ENCODE data around the gene CRBN.

The CRBN gene

GRCh38 chr3:3179407-3180094, at the start of gene CRBN:
TSS of gene CRBN (minus strand) at chr3:3179691. CDS start at chr3:3179687, 4 bp downstream.
- DNase-seq (ENCODE audit: low read depth): peak; percentile 61

DNA sequence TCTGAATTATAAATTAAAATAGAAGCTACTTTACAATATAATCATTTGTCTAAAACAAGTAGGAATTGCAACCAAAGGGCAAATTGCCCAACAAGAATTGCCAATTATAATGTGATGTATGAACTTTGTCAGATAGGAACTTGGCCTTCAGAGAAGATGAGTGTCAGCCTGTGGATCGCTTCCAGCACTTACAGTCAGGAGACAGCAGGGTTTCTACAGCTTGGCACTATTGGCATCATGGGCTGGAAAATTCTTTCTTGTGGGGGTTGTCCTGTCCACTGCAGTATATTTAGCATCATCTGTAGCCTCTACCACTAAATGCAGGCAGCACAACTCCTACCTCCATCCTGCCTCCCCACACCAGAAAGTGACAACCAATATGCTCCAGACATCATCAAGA, 48.1 kb upstream of the CRBN start:
- DNase-seq (ENCODE audit: low read depth): no peak

DNA sequence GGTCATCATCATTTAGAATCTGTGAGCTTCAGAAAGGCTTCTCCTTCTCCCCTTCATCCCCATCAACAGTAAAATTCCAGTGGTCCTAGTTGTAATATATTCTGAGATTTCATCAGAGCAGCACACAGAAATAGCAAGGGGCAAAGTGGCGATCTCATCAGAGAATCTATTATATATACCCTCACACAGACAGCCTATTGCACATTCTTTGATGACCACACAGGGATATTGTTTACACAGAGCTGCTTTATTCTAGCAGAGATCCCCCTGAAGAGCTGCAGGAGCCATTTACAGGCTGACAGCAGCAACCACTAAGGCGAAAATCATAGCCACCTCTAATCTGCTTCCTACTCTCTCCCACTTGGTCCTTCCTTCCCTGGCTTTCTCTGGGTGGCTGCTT, 42.0 kb upstream of the CRBN start:
- no peak for DNase-seq (ENCODE audit: low read depth)

DNA sequence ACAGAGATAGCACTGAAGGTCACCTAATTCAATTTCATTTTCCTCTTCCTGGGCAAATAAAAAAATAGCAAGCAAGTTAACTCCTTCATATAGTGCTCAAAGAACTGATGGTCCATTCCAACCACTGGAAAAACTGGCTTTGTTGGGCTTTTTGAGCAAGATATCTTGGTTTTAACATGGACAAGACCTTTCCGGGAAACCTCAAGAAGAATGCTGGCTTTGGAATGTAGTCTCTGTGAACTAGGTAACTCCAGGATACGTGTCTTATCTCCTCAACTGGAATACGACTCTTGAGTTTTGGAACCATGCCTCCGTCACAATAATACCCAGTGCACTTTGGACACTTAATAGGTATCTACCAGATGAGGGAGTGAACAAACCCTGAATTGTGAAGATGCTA, 36.9 kb upstream of the CRBN start:
- DNase-seq (ENCODE audit: low read depth): no peak

GRCh38 chr3:3212781-3213440, 33.4 kb upstream of the CRBN start:
- no peak for DNase-seq (ENCODE audit: low read depth)

DNA sequence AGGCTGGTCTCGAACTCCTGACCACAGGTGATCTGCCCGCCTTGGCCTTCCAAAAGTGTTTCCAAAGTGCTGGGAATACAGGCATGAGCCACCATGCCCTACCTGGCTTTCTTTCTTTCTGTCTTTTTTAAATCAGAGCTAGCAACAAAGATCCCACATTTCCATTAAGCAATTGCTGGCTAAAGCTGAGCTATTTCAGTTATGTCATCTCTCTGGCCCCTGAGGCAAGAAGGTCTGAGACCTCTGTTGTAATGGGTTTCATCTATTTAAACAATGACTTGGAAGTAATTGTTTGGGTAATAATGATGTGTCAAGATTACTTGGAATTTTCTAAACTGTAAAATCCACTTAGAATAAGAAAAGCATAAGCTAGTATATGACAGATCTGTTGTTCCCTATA, 30.2 kb upstream of the CRBN start:
- DNase-seq (ENCODE audit: low read depth): no peak

- DNase-seq (ENCODE audit: low read depth): no peak
Measured at GRCh38 chr3:3209057-3209456, 29.6 kb upstream of the CRBN start.

DNA sequence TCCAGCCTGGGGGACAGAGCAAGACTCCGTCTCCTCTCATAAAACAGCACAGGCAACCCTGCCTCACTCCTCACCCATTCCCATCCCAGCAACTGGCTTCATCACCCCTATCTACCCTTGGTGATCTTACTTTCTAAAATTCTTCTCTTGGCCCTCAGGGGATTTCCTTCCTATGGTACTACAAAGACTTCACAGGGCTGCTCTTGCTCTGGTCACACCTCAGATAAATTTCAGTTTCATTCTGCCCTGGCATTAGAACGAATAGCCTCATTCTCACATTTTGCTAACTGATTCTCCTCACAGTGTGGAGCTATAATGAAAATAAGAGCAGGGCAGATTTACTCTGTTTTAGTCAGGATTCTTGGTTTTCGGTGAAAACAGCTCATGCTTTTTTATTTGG, 22.1 kb upstream of the CRBN start:
- no peak for DNase-seq (ENCODE audit: low read depth)

GRCh38 chr3:3200632-3201212, 21.2 kb upstream of the CRBN start:
- peak; percentile 56 for DNase-seq (ENCODE audit: low read depth)

GRCh38 chr3:3199306-3199705, 19.8 kb upstream of the CRBN start:
- no peak for DNase-seq (ENCODE audit: low read depth)

GRCh38 chr3:3196148-3196861, 16.8 kb upstream of the CRBN start:
- no peak for DNase-seq (ENCODE audit: low read depth)

- DNase-seq (ENCODE audit: low read depth): no peak
Measured at GRCh38 chr3:3194861-3195260, 15.4 kb upstream of the CRBN start.

- DNase-seq (ENCODE audit: low read depth): no peak
Measured at GRCh38 chr3:3192286-3192675, 12.8 kb upstream of the CRBN start.

DNA sequence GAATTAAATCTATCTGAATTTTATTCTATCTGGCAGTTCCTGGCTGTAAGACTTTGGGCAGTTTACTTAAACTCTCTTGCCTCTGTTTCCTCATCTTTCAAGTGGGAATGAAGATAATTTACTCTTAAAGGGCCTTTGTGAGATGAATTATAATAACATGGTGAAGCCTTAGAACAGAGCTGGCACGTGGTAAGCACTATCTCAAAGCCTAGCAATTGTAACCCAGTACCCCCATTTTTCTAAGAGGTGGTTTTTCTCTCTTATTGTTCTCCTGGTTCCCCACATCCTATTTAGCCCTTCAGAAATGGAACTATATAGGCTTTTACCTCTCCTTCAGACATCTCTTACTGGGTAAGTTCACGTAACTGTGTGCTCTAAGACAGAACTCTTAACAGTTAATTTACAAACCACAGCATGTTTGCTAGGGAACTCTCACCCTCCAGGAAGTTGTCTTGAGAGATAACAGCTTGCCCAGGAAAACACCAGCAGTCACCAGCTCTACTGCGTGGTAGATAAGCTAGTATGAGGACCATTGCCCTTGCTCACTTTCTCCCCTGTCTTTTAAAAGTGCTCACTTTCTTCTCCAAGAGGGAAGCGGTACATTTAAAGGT, 12.3 kb upstream of the CRBN start:
- DNase-seq (ENCODE audit: low read depth): no peak

GRCh38 chr3:3189961-3190360, 10.5 kb upstream of the CRBN start:
- DNase-seq (ENCODE audit: low read depth): no peak

DNA sequence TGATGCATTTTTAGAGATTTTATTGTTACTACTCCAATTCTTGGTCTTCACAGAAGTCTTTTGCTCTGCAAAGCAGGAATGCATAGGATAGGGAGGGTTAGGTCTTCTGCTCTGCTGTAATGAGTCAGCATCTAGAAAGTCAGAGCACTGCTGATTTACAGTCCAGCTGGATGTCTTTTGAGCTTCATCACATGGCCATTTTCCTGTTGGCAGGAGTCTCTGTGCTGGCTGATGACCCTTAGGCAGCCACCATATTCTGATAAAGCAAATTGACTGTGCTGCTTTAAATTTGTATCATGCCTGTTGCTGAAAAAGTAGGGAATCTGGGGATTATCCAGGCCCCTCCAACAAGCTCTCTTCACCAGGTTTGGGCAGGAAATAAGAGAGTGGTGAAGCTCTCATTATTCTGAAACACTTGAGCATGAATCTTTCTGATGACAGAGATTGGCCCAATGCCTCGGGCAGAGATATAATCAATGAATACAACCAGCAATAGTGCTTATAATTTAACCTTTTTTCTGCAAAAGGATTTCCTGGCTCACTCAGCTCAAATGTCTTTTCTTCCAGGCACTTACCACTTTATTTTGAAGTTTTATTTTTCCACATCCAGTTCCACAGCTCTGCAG, 9.7 kb upstream of the CRBN start:
- DNase-seq (ENCODE audit: low read depth): no peak

GRCh38 chr3:3184876-3185275, 5.4 kb upstream of the CRBN start:
- no peak for DNase-seq (ENCODE audit: low read depth)

GRCh38 chr3:3180456-3180855, 965 bp upstream of the CRBN start:
- no peak for DNase-seq (ENCODE audit: low read depth)

GRCh38 chr3:3178498-3179328, 778 bp downstream of the CRBN start:
- DNase-seq (ENCODE audit: low read depth): no peak

DNA sequence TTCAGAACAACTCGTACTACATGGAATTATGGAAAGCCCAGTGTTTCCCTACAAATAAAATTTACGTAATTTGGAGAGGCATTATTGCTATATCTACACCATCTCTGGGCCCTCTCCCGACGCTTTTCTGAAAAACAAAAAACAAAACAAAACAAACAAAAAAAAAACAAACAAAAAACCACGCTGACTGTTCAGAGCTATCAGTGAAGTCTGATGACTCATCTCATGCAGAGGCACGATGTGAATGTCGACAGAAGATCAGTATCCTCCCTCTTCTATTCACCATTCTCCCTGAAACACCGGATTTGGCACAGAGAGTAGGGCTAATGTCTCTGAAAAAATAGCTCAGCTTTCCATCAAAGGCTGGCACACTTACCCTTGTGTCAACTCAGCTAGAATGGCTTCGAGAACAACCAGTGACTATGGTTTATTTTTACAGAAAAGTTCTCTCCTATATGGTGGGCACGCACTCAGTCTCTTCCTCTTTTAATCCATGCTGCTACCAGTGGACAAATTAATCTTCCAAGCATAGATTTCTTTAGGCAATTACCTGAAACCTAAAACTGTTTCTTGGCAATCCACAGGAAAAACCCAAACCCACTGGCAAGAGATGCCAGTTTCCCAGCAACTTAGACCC, 1.5 kb downstream of the CRBN start:
- DNase-seq (ENCODE audit: low read depth): no peak

GRCh38 chr3:3172627-3173026, 6.9 kb downstream of the CRBN start:
- DNase-seq (ENCODE audit: low read depth): no peak
